Activated gamma-delta T cell treated with anti-CD3 and anti-CD28 coated beads, Interleukin-2, amount 50 U/mL, for 16 hours (primary cell): ENCODE results near the gene MPHOSPH8.
"Not testable (repeated sequence)": the region's sequence is repeated elsewhere in the genome, so short reads cannot be mapped to it uniquely, and the experiment has no call there.

Experiments used
- DNase-seq: peaks from one replicate; pipeline ENCODE4 v3.0.0-alpha.2; 2020; ENCODE audit warnings: low read depth

Gene MPHOSPH8

GRCh38 chr13:19634256-19634740 is 839 bp downstream of the MPHOSPH8 start:
- DNase-seq: no peak

GRCh38 chr13:19635926-19636325 is 2.5 kb downstream of the MPHOSPH8 start:
- not testable (repeated sequence) for DNase-seq

DNA sequence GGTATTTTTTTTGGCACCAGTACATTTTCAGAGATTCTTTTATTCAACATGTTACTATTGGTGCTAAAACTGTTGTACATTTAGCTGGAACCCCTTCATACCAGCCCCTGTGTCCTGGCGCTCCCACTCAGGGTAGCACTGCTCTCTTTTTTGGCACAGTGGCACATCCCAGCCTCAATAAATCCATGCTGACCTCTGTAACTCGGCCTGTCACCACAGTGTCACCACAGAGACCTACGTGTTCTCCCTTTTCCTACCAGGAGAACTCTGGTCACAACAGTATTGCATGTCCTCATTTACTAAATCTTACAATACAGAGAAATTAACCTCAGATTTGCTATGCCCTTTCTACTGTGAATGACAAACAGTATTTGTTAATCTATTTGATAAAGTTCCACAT is 10.2 kb downstream of the MPHOSPH8 start:
- DNase-seq: no peak

- no peak for DNase-seq
Observed at GRCh38 chr13:19645000-19645399, 11.5 kb downstream of the MPHOSPH8 start.

GRCh38 chr13:19646063-19646462 is 12.6 kb downstream of the MPHOSPH8 start:
- DNase-seq: no peak

DNA sequence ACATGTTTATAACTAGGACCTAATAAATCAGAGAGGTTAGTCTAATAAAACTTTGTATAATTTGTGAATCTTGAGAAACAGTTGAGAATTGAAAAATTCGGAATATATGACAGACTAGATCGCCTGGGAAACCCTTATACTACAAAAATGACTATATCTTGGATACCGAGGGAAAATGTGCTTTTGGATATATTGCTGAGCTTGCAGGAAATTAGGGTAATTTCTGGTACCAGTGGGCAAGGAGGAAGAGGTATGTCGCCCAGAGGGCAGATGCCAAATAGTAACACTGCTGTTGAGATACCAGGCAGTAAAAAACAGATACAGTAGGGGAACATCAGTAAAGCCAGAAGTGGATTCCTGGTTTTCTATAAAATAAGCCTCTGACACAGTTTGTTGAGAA is 17.3 kb downstream of the MPHOSPH8 start:
- DNase-seq: no peak

GRCh38 chr13:19657872-19658591 is 24.6 kb downstream of the MPHOSPH8 start:
- no peak for DNase-seq

DNA sequence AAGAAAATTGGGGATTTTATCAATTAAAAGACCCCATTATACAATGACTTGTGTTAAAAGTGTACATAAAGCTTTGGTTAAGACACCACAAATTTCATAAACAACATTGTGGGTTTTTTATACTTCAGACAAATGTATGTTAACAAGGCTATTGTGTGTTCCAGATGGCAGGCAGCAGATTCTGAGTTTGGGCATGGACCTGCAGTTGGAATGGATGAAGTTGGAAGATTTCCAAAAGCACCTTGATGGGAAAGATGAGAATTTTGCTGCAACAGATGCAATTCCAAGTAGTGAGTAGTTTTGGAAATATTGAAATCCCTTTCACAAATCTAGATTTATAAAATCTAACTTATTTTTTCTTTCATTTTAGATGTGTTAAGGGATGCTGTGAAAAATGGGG is 25.4 kb downstream of the MPHOSPH8 start:
- no peak for DNase-seq

DNA sequence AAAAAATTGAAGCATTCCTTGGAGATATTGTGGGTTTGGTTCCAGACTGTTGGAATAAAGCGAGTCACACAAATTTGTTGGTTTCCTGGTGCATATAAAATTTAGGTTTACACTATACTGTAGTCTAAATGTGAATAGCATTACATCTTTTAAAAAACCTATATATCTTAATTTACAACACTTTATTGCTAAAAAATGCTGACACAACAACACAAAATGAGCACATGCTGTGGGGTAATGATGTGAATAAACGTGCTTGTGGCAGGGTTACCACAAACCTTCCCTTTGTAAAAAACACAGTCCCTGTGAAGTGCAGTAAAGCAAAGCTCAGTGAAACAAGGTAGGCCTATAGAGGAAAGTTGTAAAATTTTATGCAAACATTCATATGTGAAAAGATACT is 27.7 kb downstream of the MPHOSPH8 start:
- no peak for DNase-seq

GRCh38 chr13:19661561-19661960 is 28.1 kb downstream of the MPHOSPH8 start:
- no peak for DNase-seq

- DNase-seq: no peak
Observed at GRCh38 chr13:19663416-19663979, 30.0 kb downstream of the MPHOSPH8 start.

DNA sequence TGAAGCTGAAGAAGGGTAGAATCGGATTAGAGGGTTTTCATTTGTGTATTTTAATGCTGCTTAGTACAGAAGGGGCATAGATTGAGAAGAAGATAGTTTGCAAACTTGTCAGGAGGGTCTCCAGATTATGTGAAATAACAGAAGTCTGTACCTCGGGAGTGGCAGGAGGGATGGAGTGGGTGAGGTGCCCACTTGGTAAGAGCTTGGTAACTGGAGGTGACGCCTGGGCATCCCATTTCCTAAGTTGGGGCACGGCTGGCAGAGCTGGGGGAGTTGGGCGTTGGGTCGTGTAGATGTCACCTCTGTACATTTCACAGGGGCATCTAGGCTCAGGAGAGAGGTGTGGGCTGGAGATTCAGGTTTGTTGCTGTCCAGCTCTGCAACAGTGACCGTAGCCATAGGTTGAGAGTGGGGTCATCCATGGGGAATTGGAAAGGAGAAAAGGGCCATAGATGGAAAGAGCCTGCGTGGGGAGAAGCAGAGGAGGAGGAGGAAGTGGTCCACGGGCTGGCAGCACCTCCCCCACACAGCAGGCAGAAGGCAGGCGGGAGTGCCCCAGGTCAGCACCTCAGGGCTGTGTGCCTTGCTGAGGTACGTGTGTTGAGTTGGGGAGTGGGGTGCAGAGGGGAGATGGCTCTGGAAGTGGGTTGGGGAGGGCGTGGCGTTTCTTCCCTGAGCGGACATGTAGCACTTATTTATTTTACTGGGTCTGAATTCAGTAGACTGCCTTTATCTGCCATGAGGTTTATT is 31.2 kb downstream of the MPHOSPH8 start:
- no peak for DNase-seq

DNA sequence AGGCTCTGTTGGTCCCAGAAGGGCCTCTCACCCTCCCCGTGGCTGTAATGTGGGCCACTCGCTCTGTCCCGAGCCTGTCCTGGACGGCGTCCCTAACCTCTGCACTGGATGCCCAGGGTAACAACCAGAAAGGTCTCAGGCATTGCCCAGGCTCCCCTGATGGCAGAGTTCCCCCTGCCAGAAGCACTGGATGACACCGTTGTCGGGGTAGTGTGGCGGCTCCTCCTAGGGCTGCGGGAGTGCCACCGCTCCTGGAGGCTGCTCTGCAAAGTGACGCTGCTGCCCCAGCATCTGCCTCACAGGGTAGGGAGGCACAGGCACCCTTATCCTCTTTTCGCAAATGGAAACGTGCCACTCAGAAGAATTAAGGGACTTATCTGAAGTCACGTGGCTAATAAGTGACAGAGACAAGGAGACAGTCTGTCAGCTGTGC is 32.0 kb downstream of the MPHOSPH8 start:
- DNase-seq: no peak

DNA sequence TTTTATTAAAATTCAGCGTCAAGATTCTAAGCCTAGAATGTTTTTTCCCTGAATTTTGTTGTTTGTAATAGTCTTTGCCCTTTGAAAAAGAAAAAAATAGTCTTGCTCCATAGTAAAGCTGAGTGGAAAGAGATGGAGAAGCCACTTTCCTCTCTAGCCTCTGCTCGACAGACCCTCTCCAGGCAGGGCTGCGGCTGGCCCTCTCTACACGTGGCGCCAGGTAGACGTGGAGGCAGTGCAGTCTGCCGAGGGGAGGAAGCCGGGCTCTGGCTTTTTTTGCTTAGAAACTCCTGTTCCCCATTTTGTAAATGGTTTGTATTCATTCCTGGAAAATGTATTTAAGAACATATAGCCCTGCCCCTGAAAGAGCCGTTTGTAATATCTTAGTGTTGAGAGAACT is 35.3 kb downstream of the MPHOSPH8 start:
- no peak for DNase-seq

DNA sequence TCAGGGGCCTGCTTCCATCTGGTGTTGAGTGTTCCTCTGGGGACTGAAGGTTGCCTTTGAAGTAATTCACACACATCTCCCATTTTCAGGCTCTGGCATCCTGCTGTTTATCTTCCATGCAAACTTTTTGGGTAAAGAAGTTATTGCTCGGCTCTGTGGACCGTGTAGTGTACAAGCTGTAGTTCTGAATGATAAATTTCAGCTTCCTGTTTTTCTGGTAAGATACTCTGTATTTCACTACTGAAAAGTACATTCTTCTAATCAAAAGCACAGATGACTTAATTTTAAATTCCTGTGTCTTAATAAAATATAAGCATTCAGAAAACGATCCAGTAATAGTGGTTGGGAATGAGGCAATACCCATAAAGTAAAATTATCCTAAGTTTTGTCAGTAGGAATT is 36.7 kb downstream of the MPHOSPH8 start:
- no peak for DNase-seq

- DNase-seq: no peak
Observed at GRCh38 chr13:19672990-19673389, 39.5 kb downstream of the MPHOSPH8 start.

- DNase-seq: no peak
Observed at GRCh38 chr13:19673473-19674430, 40.3 kb downstream of the MPHOSPH8 start.

DNA sequence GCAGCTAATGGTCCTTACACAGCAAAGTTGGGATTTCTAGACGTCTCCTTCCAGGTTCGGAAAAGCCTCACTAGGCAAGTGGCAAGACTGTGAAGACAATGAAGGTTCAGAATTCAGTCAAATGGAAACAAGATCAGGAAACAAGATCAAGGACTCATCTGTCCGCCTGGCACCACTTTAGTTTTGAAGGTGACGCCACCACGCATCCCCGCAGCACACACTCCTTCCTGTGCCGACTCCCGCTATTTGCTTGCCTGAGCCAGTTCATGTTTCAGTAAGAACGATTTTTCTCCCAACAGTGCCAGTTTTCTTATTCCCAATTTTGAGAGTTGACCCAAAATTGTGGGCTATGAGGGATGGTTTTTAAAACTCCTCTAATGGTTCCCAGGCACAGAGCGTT is 41.4 kb downstream of the MPHOSPH8 start:
- no peak for DNase-seq

DNA sequence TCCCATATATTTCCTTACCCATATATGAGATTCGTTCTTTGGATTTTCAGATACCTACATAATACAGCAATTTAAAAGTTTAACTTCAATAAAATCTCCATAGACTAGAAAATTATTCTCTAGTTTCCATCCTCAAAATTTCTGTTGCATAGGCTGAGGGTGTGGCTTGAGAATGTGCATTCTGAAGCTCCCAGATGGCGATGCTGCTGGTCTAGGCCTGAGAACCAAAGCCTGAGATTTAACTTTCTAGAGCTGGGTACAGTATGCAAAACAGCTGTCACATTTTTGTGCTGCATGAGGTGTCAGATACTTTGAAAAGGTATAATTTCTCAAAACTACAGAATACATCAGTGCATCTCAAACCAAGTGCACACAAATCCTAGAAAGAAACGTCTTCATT is 42.7 kb downstream of the MPHOSPH8 start:
- no peak for DNase-seq

GRCh38 chr13:19680751-19681150 is 47.3 kb downstream of the MPHOSPH8 start:
- no peak for DNase-seq

DNA sequence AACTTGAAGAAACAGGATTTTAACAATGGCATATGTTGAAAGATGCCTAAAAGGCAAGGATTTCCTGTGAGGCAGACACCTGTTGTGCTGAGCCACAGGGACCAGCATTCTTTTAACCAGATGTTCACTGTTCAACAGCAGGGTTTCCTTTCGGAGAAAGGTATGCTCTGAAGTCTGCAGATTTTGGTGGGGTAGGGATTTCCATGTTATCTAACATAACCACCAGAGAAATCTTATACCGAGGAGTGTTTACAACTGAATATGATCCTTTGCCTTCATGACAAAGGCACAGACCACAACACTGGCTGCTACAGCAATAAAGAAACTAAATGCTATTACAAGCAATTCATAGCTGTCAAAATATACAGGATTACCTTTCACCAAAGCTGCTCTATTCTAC is 48.1 kb downstream of the MPHOSPH8 start:
- no peak for DNase-seq

DNA sequence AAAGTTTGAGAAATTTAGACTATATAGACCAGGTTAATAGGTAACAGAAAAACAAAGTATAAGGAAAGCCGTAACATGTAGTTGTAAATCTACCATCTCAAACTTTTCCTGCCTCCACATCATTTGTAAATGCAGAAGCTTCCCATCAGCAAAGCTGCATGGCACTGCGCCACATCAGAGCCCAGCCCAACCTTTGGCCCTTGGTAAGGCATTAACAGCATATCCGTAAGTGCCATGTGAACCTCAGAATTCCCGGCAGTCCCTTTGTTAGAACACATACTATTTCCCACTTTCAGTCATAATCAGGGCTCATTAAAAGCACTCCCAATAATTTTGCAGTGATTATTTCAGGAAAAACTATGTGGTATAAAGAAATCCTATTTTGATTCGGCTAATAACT is 51.6 kb downstream of the MPHOSPH8 start:
- DNase-seq: no peak
